Parathyroid adenoma (tissue), 2 donors: ENCODE data around the gene SLC39A13.
A peak's percentile ranks its signal among the peaks of the same experiment; 100 is the strongest.

Source experiments
- H2AFZ ChIP-seq: fragments of 300-600 bp; sonication (generic); one replicate; pipeline ENCODE4 v1.7.0; 2017; ENCODE audit warnings: antibody characterized with exemption, mild to moderate bottlenecking
- H3K27ac ChIP-seq: fragments of 300-600 bp; sonication (generic); one replicate; pipeline ENCODE4 v1.7.0; 2017
- H3K27me3 ChIP-seq: fragments of 300-600 bp; sonication (generic); one replicate; pipeline ENCODE4 v1.7.0; 2017; ENCODE audit warnings: low read length; ENCODE audit not compliant: control insufficient read depth, insufficient read depth
- H3K36me3 ChIP-seq: fragments of 300-600 bp; sonication (generic); one replicate; pipeline ENCODE4 v1.7.0; 2017; ENCODE audit warnings: low read length; ENCODE audit not compliant: control insufficient read depth, insufficient read depth
- H3K4me1 ChIP-seq: fragments of 300-600 bp; sonication (generic); one replicate; pipeline ENCODE4 v1.7.0; 2017; ENCODE audit warnings: control low read depth
- H3K4me2 ChIP-seq: fragments of 300-600 bp; sonication (generic); one replicate; pipeline ENCODE4 v1.7.0; 2017; ENCODE audit warnings: low read length
- H3K4me3 ChIP-seq: fragments of 300-600 bp; sonication (generic); one replicate; pipeline ENCODE4 v1.7.0; 2017; ENCODE audit warnings: low read depth, low read length
- H3K79me2 ChIP-seq: fragments of 300-600 bp; sonication (generic); one replicate; pipeline ENCODE4 v1.7.0; 2017; ENCODE audit warnings: control low read depth
- H3K9ac ChIP-seq: fragments of 300-600 bp; sonication (generic); one replicate; pipeline ENCODE4 v1.7.0; 2017; ENCODE audit warnings: mild to moderate bottlenecking
- H3K9me3 ChIP-seq: fragments of 300-600 bp; sonication (generic); one replicate; pipeline ENCODE4 v1.7.0; 2017; ENCODE audit warnings: low read length; ENCODE audit not compliant: control insufficient read depth
- TF ChIP-seq, protein P1 (sequence below): fragments of 300-600 bp; sonication (generic); IDR thresholded peaks from one replicate; pipeline ENCODE4 v1.7.0; 2017; ENCODE audit warnings: antibody characterized with exemption, mild to moderate bottlenecking
- donor health status: primary hyperparathyroidism.

Gene SLC39A13

GRCh38 chr11:47394322-47395222, 13.8 kb upstream of the SLC39A13 start:
- Histone ChIP-seq H3K27me3 (no peaks in the 10 kb centered on the region), H3K27ac (peak overlapping the region; percentile 63), H3K4me3 (no peak overlapping the region), H3K9ac (no peak overlapping the region), H3K4me2 (no peak overlapping the region), H2AFZ (no peak overlapping the region), H3K36me3 (no peaks in the 10 kb centered on the region), H3K9me3 (no peaks in the 10 kb centered on the region), H3K79me2 (no peaks in the 10 kb centered on the region), H3K4me1 (no peaks in the 10 kb centered on the region)
- TF ChIP-seq, protein P1, sequence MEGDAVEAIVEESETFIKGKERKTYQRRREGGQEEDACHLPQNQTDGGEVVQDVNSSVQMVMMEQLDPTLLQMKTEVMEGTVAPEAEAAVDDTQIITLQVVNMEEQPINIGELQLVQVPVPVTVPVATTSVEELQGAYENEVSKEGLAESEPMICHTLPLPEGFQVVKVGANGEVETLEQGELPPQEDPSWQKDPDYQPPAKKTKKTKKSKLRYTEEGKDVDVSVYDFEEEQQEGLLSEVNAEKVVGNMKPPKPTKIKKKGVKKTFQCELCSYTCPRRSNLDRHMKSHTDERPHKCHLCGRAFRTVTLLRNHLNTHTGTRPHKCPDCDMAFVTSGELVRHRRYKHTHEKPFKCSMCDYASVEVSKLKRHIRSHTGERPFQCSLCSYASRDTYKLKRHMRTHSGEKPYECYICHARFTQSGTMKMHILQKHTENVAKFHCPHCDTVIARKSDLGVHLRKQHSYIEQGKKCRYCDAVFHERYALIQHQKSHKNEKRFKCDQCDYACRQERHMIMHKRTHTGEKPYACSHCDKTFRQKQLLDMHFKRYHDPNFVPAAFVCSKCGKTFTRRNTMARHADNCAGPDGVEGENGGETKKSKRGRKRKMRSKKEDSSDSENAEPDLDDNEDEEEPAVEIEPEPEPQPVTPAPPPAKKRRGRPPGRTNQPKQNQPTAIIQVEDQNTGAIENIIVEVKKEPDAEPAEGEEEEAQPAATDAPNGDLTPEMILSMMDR, result no peak

- Histone ChIP-seq H3K9ac (no peak overlapping the region), H3K27ac (peak overlapping the region; percentile 63), H3K9me3 (no peaks in the 10 kb centered on the region), H3K27me3 (no peaks in the 10 kb centered on the region), H2AFZ (no peak overlapping the region), H3K4me3 (no peak overlapping the region), H3K79me2 (no peaks in the 10 kb centered on the region), H3K36me3 (no peaks in the 10 kb centered on the region), H3K4me1 (peaks cover 4% of the 10 kb centered on the region), H3K4me2 (no peak overlapping the region)
- TF ChIP-seq, protein P1, result no peak
These were observed 13.0 kb upstream of the SLC39A13 start for GRCh38 chr11:47395223-47396048.

DNA sequence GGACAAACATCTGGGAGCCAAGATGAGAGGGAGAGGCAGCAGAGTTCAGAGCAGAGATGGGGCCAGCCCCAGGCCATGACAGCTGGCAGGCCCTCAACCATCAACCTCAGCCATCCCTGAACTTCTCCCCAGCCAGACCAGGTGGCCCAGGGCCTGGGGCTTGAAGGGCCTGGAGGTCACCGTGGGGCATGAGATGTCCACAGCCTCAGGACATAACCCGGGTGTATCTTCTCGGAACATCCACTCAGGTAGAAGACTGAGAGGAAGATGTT, 12.4 kb upstream of the SLC39A13 start:
- Histone ChIP-seq H3K79me2 (no peaks in the 10 kb centered on the region), H2AFZ (no peak overlapping the region), H3K36me3 (no peaks in the 10 kb centered on the region), H3K27me3 (no peaks in the 10 kb centered on the region), H3K4me2 (no peak overlapping the region), H3K4me1 (peaks cover 9% of the 10 kb centered on the region), H3K27ac (no peak overlapping the region), H3K4me3 (no peak overlapping the region), H3K9ac (no peak overlapping the region), H3K9me3 (no peaks in the 10 kb centered on the region)
- TF ChIP-seq, protein P1, result no peak

DNA sequence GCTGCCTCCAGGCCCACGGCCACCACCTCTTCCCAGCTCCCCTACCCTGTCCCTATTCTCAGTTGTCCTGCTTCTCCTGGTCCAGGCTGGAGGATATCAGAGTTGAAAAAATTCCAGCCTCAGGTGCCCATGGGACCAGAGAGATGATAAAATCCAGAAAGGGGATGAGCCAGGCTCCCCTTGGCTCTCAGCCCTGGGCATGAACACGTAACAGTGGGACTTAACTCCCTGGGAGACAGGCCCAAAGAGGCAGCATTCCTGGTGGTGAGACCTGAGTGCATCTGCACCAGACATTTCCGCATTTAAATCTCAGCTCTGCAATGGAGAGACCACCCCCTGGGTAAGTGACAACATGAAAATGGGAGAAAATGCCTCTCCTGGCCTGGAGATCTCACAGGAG, 10.4 kb upstream of the SLC39A13 start:
- no peaks in the 10 kb centered on the region for H3K9me3 ChIP-seq
- no peaks in the 10 kb centered on the region for H3K79me2 ChIP-seq
- H3K9ac ChIP-seq, result no peak overlapping the region
- H3K4me1 ChIP-seq, result peaks cover 11% of the 10 kb centered on the region
- H2AFZ ChIP-seq, result no peak overlapping the region
- H3K4me3 ChIP-seq, result no peak overlapping the region
- H3K27me3 ChIP-seq, result no peaks in the 10 kb centered on the region
- TF ChIP-seq, protein P1, result no peak
- no peaks in the 10 kb centered on the region for H3K36me3 ChIP-seq
- H3K27ac ChIP-seq, result no peak overlapping the region
- H3K4me2 ChIP-seq, result no peak overlapping the region
